ENCODE results near the gene RPL13. TPM values are rescaled to one million over a fixed set of nuclear protein-coding genes. Genes with fewer than 3 reads are reported as not detected.
A peak's percentile ranks its signal among the peaks of the same experiment; 100 is the strongest.

Gene RPL13
- total and polyA plus RNA-seq, 10 of the 15 experiments (the other 5 are each of a cell fraction or from before 2014, with no cell fraction given): 386 to 9,428 (median 2,486) TPM

GRCh38 chr16:89534252-89534756 lies 26.2 kb upstream of the RPL13 start:
- H3K27me3 ChIP-seq (replicated peaks in 1 of 2; ENCODE audit: control insufficient read depth in 2 of 2, insufficient read depth in 2 of 2, low read length in 1 of 2): no peaks in the 10 kb centered on the region
- H3K4me2 ChIP-seq (ENCODE audit: control insufficient read depth, insufficient read depth): no peak overlapping the region
- no peak overlapping the region for H3K9ac ChIP-seq (ENCODE audit: control insufficient read depth, insufficient read depth, low read length)
- TF ChIP-seq IRF4 (IDR thresholded peaks at IDR 0.05; ENCODE audit: low read depth, low read length): no peak
- TF ChIP-seq MLLT1 (IDR thresholded peaks at IDR 0.05): no peak
- no peak for TF ChIP-seq CREM (IDR thresholded peaks at IDR 0.05; ENCODE audit: low read depth)
- TF ChIP-seq POLR2A (IDR thresholded peaks at IDR 0.05; ENCODE audit: low read depth, low read length): no peak
- TF ChIP-seq BHLHE40 (IDR thresholded peaks at IDR 0.05; ENCODE audit: borderline replicate concordance in 1 of 2, low read depth in 2 of 2, low read length in 1 of 2): 0 out of 4 replicates have a peak, but pooled peaks of 1 of the 2 experiments have one; percentile 9
- no peak for TF ChIP-seq MYB (IDR thresholded peaks at IDR 0.05; ENCODE audit: borderline replicate concordance, low read depth, low read length)
- TF ChIP-seq RB1 (IDR thresholded peaks at IDR 0.05; ENCODE audit: borderline replicate concordance): no peak
- no peak for TF ChIP-seq CEBPZ (IDR thresholded peaks at IDR 0.05; ENCODE audit: low read depth, low read length)
- TF ChIP-seq ATF7 (IDR thresholded peaks at IDR 0.05; ENCODE audit: low read depth): no peak
- TF ChIP-seq ATF3 (IDR thresholded peaks at IDR 0.05; ENCODE audit: borderline replicate concordance, extremely low read depth, low read depth, low read length): no peak
- peak; percentile 53; the same call in 1 of the 2 replicates for TF ChIP-seq SPI1 (IDR thresholded peaks at IDR 0.05; ENCODE audit: borderline replicate concordance, insufficient read depth, low read depth, low read length)
- no peaks in the 10 kb centered on the region for H3K9me3 ChIP-seq (replicated peaks; ENCODE audit: control insufficient read depth, insufficient read depth, low read length)
- H2AFZ ChIP-seq (ENCODE audit: control insufficient read depth, low read depth, low read length): peak overlapping the region; percentile 34; the same call in 1 of the 2 replicates
- intact Hi-C loops (cut with micrococcal nuclease; ENCODE audit: unreplicated experiment) (no loop called here), in situ Hi-C loops (cut with MboI) (no loop called here)
- H3K4me3 ChIP-seq: no peak overlapping the region
- SMC1A ChIA-PET (ENCODE audit: uncharacterized antibody, unreplicated experiment): no interaction called here
- RAD21 ChIA-PET (ENCODE audit: unreplicated experiment): no interaction called here
- no peak for DNase-seq (ENCODE audit: low read depth, low spot score)
- peaks cover 14 to 29% of the 10 kb centered on the region in 2 experiments for H3K36me3 ChIP-seq (ENCODE audit: control insufficient read depth in 2 of 2, insufficient read depth in 2 of 2, low read length in 1 of 2)
- H3K79me2 ChIP-seq (ENCODE audit: control insufficient read depth, insufficient read depth, low read length): no peaks in the 10 kb centered on the region
- POLR2A ChIA-PET: interaction anchor here (1.0 kb wide), 1 partner anchor 24 kb away, joined by 3 read pairs; no protein-coding TSS in a partner anchor
- no peak overlapping the region for H3K27ac ChIP-seq (ENCODE audit: control insufficient read depth, insufficient read depth)
- CTCF ChIA-PET: no interaction called here
- no TSS peak for BruUV-seq (replicated peaks)
- ATAC-seq: no peak
- WGBS (ENCODE audit: insufficient coverage, insufficient replicate concordance, low lambda C conversion rate, missing lambda C conversion rate): 44% methylated on average over 11 of the region's 11 CpGs
- FAIRE-seq: no peak
- H4K20me1 ChIP-seq (ENCODE audit: control insufficient read depth, insufficient read depth): no peaks in the 10 kb centered on the region
- no peaks in the 10 kb centered on the region; the same call in 1 of the 2 replicates for H3K4me1 ChIP-seq (ENCODE audit: control insufficient read depth, insufficient read depth, low read length)
